Activated CD8-positive, alpha-beta T cell treated with anti-CD3 and anti-CD28 coated beads for 36 hours (primary cell): ENCODE data around the gene GSK3B. TPM values are rescaled to one million over a fixed set of nuclear protein-coding genes. Genes with fewer than 3 reads are reported as not detected.

Experiments
- ATAC-seq: fragments of 200-7000 bp; cut with Tn5 transposase; one replicate; pipeline ENCODE4 v1.10.0; 2021; ENCODE audit warnings: mild to moderate bottlenecking, moderate library complexity
- CTCF ChIA-PET: fragments of 350-600 bp; sonication (Branson Sonifier 250); formaldehyde crosslinking; loops from one replicate; lab custom pipeline; 2021; ENCODE audit warnings: antibody characterized with exemption; lab: Charles Lee
- POLR2A ChIA-PET: fragments of 350-600 bp; sonication (Branson Sonifier 250); formaldehyde crosslinking; loops from one replicate; lab custom pipeline; 2021; ENCODE audit warnings: antibody characterized with exemption; lab: Charles Lee
- DNase-seq: peaks from one replicate; pipeline ENCODE4 v3.0.0-alpha.2; 2020
- H3K27ac Mint-ChIP-seq: one replicate; pipeline ENCODE4 v1.8.0; 2021; ENCODE audit warnings: mild to moderate bottlenecking, mixed read lengths
- H3K27me3 Mint-ChIP-seq: one replicate; pipeline ENCODE4 v1.8.0; 2021; ENCODE audit warnings: mixed read lengths
- H3K36me3 Mint-ChIP-seq: one replicate; pipeline ENCODE4 v1.8.0; 2021; ENCODE audit warnings: low read depth, mixed read lengths
- H3K4me1 Mint-ChIP-seq: one replicate; pipeline ENCODE4 v1.8.0; 2021; ENCODE audit warnings: low read depth, mixed read lengths
- H3K4me3 Mint-ChIP-seq: one replicate; pipeline ENCODE4 v1.8.0; 2021; ENCODE audit warnings: mild to moderate bottlenecking, moderate library complexity, mixed read lengths
- H3K9me3 Mint-ChIP-seq: one replicate; pipeline ENCODE4 v1.8.0; 2021; ENCODE audit warnings: mixed read lengths
- CTCF ChIP-seq: fragments of 200-600 bp; IDR thresholded peaks from one replicate; pipeline ENCODE4 v1.8.0; 2022; ENCODE audit warnings: antibody characterized with exemption, mild to moderate bottlenecking
- intact Hi-C: fragments of 100-400 bp; cut with micrococcal nuclease; formaldehyde crosslinking; loops from one replicate; pipeline ENCODE4 v1.10.0; 2022
- total RNA-seq, 2 experiments: library from RNA; stranded (reverse); gene quantifications; one replicate each; pipeline ENCODE4 v1.2.3, GENCODE V29; 2021

Gene GSK3B
- total RNA-seq, 2 experiments from 2014 or later = 29.0 to 32.1 TPM

- Mint-ChIP-seq H3K4me3 (no peak overlapping the region), H3K4me1 (peaks cover 15% of the 10 kb centered on the region), H3K9me3 (peaks cover 1% of the 10 kb centered on the region), H3K36me3 (peaks cover 18% of the 10 kb centered on the region), H3K27me3 (no peaks in the 10 kb centered on the region), H3K27ac (no peak overlapping the region)
- intact Hi-C loops = no loop called here
- ChIA-PET POLR2A (no interaction called here), CTCF (interaction anchor here (0.7 kb wide), 1 partner anchor 21 kb away, joined by 3 read pairs; no protein-coding TSS in a partner anchor)
- ATAC-seq (no peak), DNase-seq (no peak)
- no peak for TF ChIP-seq CTCF
Measured at GRCh38 chr3:119924111-119925094, 169.8 kb downstream of the GSK3B start.

- DNase-seq = no peak
- H3K27me3 Mint-ChIP-seq = no peaks in the 10 kb centered on the region
- peaks cover 24% of the 10 kb centered on the region for H3K36me3 Mint-ChIP-seq
- CTCF ChIA-PET = no interaction called here
- POLR2A ChIA-PET = no interaction called here
- no peak overlapping the region for H3K27ac Mint-ChIP-seq
- H3K4me1 Mint-ChIP-seq = peaks cover 18% of the 10 kb centered on the region
- H3K9me3 Mint-ChIP-seq = peaks cover 1% of the 10 kb centered on the region
- no peak for ATAC-seq
- H3K4me3 Mint-ChIP-seq = no peak overlapping the region
- intact Hi-C loops = no loop called here
- no peak for TF ChIP-seq CTCF
Measured at GRCh38 chr3:119918992-119919933, 175.0 kb downstream of the GSK3B start.

GRCh38 chr3:119913021-119913420 is 181.2 kb downstream of the GSK3B start:
- Mint-ChIP-seq H3K4me1 (peaks cover 36% of the 10 kb centered on the region), H3K27me3 (no peaks in the 10 kb centered on the region), H3K27ac (peak overlapping the region; percentile 34), H3K9me3 (no peaks in the 10 kb centered on the region), H3K36me3 (peaks cover 34% of the 10 kb centered on the region), H3K4me3 (no peak overlapping the region)
- CTCF ChIA-PET = no interaction called here
- ATAC-seq (no peak), DNase-seq (no peak)
- no peak for TF ChIP-seq CTCF
- intact Hi-C loops = loop anchor here (5.0 kb wide), 1 partner anchor 179 kb away; the partner anchor contains the start of gene GSK3B
- POLR2A ChIA-PET = interaction anchor here (1.3 kb wide), 1 partner anchor 23 kb away, joined by 3 read pairs; no protein-coding TSS in a partner anchor

GRCh38 chr3:119912220-119912619 is 182.0 kb downstream of the GSK3B start:
- no peak for TF ChIP-seq CTCF
- DNase-seq (no peak), ATAC-seq (peak; percentile 84)
- H3K4me3 Mint-ChIP-seq = peak overlapping the region; percentile 29
- H3K4me1 Mint-ChIP-seq = peaks cover 36% of the 10 kb centered on the region
- no peaks in the 10 kb centered on the region for H3K9me3 Mint-ChIP-seq
- H3K36me3 Mint-ChIP-seq = peaks cover 34% of the 10 kb centered on the region
- peak overlapping the region; percentile 92 for H3K27ac Mint-ChIP-seq
- H3K27me3 Mint-ChIP-seq = no peaks in the 10 kb centered on the region
- intact Hi-C loops = loop anchor here (5.0 kb wide), 1 partner anchor 180 kb away; the partner anchor contains the start of gene GSK3B
- POLR2A ChIA-PET = interaction anchor here (0.5 to 1.6 kb wide), 5 partner anchors 24 to 676 kb away, joined by 3 to 10 read pairs (median 4); no protein-coding TSS in a partner anchor
- CTCF ChIA-PET = interaction anchor here (0.7 to 3.8 kb wide), 3 partner anchors 19 to 234 kb away, joined by 4 to 24 read pairs (median 6); partner anchors contain the start of gene GSK3B
